CD4-positive, alpha-beta T cell treated with Interleukin-4 for 4 hours (primary cell): ENCODE measurements around the gene COBLL1.

Source experiments
- DNase-seq: peaks from one replicate; pipeline ENCODE4 v3.0.0-alpha.2; 2020

The COBLL1 gene

DNA sequence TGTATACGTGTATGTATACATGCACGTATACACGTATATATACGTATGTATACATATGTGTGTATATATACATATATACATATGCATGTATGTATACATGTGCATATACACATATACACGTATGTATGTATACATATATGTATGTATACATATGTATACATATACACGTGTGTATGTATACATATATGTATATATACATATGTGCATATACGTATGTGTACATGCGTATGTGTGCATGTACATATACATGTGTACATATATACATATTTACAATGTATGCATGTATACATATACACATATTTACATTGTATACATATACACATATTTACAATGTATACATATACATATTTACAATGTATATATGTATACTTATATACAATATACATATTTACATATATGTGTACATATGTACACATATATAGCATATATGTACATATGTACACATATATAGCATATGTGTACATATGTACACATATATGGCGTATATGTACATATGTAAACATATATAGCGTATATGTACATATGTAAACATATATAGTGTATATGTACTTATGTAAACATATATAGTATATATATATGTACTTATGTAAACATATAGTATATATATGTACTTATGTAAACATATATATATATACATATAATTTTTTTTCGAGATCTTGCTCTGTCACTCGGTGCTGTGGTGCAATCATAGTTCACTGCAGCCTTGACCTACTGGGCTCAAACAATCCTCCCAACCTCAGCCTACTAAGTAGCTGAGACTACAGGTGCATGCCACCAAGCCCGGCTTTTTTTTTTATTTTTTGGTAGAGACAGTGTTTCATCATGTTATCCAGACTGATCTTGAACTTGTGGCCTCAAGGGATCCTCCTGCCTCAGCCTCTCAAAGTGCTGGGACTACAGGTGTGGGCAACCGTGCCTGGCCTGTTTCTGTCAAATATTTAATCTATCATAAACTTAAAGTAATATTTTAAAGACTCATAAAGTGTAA is 23.2 kb downstream of the COBLL1 start:
- DNase-seq: no peak

DNA sequence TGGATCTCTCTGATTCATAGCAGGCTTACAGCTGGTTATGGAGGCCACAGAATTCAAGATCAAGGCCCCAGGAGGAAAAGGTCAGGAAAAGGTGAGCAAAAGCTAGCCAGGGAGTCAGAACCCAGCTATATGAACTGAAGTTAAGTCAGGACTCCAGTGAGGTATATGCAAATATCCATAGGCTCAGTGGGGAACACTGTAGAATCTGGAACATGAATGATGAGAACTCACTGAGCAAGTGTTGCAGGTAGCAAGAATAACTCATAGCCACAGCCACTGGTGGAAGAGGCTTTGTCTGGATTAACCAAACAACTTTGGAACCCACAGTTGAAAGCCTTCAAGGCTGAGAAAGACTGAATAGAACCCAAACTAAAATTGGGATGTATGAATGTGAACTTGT is 24.7 kb downstream of the COBLL1 start:
- DNase-seq: no peak

- DNase-seq: no peak
These were observed 25.6 kb downstream of the COBLL1 start for GRCh38 chr2:164816046-164816445.

DNA sequence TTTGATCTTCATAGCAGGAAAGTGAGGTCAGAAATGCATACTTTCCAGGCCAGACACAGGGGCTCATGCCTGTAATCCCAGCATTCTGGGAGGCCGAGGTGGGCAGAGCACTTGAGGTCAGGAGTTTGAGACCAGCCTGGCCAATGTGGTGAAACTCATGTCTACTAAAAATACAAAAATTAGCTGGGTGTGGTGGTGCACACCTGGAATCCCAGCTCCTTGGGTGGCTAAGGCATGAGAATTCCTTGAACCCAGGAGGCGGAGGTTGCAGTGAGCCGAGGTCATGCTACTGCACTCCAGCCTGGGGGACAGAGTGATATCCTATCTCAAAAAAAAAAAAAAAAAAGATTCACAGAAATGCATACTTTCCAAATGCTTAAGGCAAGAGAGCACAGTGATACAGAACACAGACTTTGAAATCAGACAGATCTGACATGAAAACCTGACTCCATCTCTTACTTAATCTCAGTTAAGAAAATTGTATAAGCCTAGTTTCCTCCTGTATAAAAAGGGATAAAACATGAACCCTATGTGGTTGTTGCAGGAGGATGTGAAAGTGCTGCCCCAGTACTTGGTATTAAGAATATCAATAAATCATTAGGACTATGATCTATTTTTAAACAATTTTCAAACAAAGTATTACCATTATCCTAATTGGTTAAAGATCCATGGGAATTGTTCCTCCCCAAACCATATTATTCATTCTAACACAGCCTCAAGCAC is 26.4 kb downstream of the COBLL1 start:
- no peak for DNase-seq

DNA sequence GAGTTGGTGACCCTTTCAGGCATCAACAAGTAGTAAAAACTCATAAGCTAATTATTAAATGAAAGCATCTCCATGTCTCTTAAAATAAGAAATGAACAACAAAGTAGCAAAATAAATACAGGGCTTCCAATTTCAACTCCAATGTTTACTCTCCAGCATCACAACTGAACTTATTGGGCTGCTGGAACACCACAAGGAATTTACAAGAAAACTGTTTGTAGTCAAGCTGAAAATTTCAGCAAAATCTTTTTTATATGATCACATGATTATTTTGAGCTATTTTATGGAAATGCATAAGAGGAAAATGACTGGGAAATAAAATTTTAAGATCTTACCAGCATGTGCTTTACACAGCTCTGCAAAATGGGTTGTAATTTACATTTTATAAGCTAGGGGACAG is 28.1 kb downstream of the COBLL1 start:
- DNase-seq: no peak

DNA sequence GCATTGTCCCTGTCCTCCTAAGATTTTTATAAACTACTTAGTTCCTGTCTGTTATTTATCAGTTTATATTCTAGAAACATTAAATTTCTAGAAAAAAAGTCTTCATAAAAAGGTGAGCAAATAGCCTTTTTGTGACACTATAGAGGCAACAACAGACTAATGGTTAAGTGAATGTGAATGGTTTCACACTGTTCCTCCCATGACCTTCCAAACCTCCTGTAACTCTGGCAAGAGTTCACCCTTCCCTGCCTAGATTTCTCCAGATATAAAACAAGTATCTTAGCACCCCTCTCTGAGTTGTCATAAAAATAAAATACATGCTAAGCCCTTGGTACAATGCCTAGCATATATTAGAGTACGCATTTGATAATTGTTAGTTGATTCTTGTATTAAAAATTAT is 29.2 kb downstream of the COBLL1 start:
- no peak for DNase-seq

GRCh38 chr2:164811819-164812218 is 29.8 kb downstream of the COBLL1 start:
- no peak for DNase-seq

DNA sequence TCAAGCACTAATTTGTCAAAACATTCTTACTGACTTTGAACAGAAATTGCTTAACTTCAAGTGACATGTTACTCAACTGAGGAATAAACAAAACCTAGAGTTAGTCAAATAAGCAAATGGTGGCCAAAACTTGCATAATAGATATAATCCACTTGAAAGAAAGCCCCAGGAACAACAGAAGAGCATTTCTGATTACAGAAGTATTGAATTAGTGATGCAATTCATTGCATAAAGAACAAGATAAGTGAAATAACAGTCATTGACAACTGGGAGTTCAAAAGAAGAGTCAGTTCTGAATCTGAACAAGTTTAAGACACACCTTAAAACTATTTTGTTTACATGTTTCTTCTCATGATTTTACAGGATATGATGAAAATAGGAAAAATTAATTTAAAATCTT is 30.8 kb downstream of the COBLL1 start:
- DNase-seq: no peak

- DNase-seq: no peak
These were observed 32.8 kb downstream of the COBLL1 start for GRCh38 chr2:164808776-164809175.

DNA sequence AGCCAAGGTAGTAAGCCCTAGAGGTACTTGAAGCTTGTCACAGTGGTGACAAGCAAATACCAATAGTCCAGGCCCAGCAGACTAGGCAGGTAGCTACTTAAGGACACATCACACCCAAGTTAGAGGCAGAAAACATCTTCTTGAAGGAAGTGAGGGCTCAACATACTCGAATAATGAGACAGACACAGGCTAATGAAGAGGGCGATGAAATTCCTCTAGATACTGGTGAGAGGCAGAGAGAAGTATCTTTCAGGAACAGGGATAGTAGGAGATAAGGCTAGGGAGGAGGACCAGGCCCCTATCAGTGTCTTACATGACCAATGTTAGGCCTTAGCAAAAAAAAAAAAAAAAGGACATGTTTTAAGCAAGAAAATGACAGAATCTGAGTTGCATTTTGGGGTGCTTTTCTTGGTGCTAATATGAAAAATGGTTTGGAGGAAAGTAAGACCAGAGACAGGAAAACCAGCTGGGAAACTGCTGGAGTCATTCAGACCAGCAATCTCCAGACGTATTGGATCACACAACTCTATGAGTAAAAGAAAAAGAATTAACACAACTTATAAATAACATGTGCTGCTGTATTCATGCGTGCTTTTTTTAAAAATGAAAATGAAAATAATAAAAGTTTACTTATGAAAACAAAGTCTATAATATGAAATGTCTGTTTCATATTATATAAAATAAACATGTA is 37.7 kb downstream of the COBLL1 start:
- DNase-seq: no peak

DNA sequence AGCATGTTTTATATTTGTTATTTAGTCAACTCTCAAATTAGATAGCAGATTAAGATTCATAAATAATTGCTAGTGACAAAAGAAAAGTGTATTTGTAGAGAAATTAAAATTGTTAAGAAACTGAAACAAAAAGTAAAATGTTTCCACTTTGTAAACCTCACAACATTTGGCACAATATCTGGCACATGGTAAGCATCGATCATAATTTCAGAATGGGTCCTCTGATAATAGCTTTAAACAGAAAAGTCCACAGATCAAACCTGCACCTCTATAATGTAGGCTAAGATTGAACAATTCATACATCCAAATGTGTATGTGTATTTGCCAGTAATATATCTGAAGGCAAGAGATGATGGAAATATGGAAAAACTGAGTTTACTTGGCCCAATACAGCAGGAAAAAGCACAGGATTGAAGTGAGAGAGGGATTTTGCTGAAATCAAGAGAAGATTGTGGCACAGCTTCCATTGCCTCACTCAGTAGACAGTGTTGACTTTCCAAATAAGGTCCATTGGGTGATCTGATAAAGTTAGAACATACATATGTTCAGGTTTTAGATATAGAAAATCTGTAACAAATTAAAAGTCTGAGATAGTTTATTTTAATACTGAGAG is 39.4 kb downstream of the COBLL1 start:
- DNase-seq: no peak

GRCh38 chr2:164800572-164800971 is 41.1 kb downstream of the COBLL1 start:
- DNase-seq: no peak

- DNase-seq: no peak
These were observed 44.0 kb downstream of the COBLL1 start for GRCh38 chr2:164797627-164798026.

- DNase-seq: no peak
These were observed 44.6 kb downstream of the COBLL1 start for GRCh38 chr2:164796999-164797398.

GRCh38 chr2:164794432-164795231 is 47.0 kb downstream of the COBLL1 start:
- no peak for DNase-seq

GRCh38 chr2:164794016-164794415 is 47.6 kb downstream of the COBLL1 start:
- DNase-seq: no peak

DNA sequence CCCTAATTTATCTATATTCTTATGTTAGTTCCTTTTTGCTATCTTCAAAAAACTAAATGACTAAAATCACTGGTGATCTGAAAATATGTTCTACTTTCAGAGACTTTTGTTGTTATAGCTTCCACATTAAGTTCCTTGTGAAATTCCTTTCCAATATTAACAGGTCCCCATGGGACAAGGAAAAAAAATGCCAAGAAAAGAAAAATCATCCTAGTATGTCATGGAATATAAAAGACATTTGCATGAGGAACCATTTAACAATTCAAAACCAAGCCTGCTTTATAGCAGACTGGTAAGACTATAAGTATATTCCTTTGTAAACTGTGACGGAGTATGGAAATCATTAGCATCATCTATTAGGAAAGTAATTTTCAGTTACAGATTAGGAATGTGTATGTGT is 48.1 kb downstream of the COBLL1 start:
- DNase-seq: no peak

- DNase-seq: no peak
These were observed 49.1 kb downstream of the COBLL1 start for GRCh38 chr2:164792316-164793170.

DNA sequence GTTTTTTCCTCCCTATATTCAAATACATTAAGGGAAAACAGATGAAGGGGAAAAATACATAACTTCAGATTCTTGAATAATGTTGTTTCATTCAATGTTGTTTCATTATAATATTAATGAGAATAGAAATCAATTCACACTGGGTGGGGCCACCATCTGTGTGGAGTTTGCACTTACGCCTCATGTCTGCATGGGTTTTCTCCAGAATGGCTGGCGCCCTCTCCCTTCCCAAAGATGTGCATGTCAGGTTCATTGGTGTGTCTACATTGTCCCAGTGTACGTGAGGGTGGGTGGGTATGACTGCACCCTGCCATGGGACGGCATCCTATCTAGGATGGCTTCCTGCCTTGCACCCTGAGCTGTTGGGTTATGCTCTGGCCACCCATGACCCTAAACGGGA is 51.7 kb downstream of the COBLL1 start:
- DNase-seq: no peak

DNA sequence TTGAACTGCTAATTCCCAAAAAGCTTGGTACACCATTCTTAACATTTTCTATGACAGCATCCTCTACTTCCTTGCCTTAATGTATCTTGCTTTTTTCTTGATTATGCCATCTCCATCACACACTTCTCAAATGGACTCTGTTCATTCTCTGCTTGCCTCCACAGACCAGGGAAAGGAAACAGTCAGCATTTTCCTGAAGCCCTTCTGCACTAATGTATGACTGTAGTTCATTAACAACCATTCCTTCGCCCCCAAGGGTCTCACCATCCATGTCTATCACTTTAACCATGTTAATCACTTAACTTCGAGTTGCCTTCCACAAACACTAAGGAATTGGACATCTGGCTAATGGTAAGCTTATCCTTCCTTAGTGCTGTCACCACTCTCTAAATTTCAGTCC is 54.8 kb downstream of the COBLL1 start:
- DNase-seq: no peak

DNA sequence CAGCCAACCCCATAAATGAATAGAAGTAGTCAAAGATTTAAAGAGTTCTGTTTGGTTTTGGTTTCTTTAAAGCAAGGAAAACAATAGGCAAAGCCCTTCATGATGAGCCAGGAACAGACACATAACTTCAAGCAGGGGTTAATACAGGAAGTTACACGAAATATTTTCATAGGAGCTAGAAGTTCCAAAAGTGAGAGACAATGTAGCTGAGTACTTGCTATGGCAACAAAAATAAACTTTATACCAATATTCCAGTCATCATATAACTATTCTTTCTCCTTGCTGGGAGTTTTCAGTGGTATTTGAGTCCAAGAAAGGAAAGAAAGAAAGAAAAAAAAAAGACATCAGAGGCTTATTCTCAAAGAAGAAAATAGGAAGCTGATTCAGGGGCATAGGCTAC is 56.2 kb downstream of the COBLL1 start:
- no peak for DNase-seq
